ENCODE measurements around the gene MRPL20.

Gene MRPL20

DNA sequence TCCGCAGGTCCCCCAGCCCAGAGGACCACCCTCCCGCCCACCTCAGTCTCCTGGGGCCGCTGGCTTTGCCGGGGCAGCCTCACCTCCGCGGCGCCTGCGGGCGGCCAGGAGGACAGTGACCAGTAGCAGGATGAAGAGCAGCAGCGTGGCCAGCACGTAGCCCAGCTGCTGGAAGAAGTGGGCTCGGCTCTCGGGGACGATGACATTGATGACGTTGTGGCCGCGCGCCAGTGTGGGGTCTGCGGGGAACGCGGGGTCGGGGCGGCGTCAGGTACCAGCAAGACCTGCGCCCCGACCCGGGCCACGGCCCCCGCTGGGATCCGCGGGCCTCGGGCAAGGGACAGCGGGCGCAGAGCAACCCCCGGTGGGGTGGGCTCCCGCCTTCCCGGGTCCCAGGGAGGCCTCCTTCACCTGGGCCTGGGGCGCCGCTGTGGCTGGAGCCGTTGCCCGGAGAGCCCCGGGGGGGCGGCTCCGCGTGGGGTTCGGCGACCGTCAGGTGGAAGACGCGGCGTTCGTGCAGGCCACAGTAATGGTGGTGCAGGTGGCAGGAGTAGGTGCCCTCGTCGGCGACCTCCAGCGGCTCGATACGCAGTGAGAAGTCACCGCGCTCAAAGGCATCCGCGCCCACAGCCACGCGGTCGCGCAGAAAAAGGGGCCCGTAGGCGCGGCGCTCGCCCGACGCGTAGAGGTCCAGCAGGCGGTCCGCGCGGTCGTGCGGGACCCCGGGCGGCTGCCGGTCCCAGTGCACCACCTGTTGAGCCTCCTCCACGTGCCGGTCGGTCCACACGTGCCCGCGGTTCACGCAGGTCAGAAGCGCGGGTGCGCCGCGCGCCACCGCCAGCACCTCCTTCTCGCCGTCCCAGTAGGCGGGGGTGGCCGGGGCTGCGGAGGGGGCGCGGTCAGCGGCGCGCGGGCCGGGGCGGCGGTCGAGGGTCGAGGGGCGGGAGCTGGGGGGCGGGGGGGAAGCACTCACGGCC, 52.5 kb downstream of the MRPL20 start:
- no peak for TF ChIP-seq JUND (IDR thresholded peaks at IDR 0.05; ENCODE audit: low read depth)
- no peak for DNase-seq (ENCODE audit: low read depth in 1 of 2, low spot score in 1 of 2)
- in situ Hi-C loops (cut with HindIII; ENCODE audit: low pct_unique_long_range_greater_than_20kb, low sequenced_read_pairs) = no loop called here

DNA sequence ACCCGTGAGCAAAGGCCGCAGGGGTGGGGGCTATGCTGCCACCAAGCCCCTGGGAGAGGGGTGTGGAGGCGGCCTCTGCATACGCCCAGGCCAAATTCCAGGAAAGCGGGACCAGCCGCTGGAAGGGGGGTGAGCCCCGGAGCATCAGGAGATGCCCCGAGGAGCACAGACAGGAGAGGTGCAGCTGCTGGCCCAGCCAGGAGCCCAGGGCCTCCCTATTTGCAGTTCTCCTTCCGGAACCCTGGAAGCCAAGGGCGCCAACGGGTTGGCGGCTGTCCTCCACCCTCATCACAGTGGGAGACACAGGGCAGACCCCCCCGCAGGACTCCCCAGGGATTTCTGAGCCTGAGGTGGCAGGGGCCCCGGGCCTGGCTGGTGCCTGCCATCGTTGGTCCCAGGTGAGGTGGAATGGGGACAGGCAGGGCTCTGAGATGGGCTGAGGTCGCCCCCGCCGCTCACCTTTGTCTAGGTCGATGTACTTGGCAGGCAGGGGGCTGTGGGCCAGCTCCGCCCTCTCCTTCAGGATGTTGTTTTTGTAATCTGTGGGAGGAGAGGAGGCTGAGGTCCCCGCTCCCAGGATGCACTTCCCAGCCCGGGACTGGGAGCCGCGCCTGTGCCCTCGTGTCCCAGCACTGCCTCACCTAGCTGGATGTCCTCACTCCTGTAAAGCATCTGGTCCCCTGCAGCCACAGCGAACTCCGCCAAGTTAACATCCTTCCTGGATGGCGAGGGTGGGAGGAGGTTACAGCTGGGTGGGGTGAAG, 53.5 kb downstream of the MRPL20 start:
- in situ Hi-C loops (cut with HindIII; ENCODE audit: low pct_unique_long_range_greater_than_20kb, low sequenced_read_pairs) = no loop called here
- TF ChIP-seq JUND (IDR thresholded peaks at IDR 0.05; ENCODE audit: low read depth) = no peak
- DNase-seq (ENCODE audit: low read depth in 1 of 2, low spot score in 1 of 2) = no peak

DNA sequence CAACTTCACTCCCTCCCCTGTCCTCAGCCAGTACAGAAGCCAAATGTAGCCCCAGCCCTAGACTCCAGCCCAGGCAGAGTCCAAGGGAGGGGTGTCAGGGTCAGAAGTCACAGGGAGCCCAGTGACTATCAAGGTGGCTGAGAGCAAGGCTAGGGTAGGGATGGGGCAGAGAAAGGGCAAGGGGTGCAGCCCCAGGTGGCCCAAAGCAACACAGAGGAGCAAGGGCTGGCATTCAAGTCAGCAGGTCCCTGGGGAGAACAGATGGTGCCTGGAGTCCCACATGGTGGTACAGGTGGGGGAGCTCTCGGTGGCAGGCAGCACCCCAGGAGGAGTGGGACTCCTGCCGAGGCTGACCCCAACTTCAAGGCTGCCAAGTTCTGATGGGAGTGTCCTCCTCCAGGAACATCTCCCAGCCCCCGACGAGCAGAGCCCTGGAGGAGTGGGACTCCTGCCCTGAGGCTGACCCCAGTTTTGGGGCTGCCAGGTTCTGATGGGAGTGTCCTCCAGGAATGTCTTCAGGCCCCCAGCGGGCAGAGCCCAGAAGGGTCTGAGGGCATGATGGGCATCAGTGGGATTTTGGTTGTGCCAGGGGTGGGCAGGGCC, 54.2 kb downstream of the MRPL20 start:
- no peak for TF ChIP-seq JUND (IDR thresholded peaks at IDR 0.05; ENCODE audit: low read depth)

More for the DNA sequence above, 54.2 kb downstream of the MRPL20 start:
- in situ Hi-C loops (cut with HindIII; ENCODE audit: low pct_unique_long_range_greater_than_20kb, low sequenced_read_pairs) = no loop called here
- no peak for DNase-seq (ENCODE audit: low read depth in 1 of 2, low spot score in 1 of 2)
